Activated CD8-positive, alpha-beta memory T cell treated with anti-CD3 and anti-CD28 coated beads, Interleukin-2, amount 50 U/mL, for 1 hour (primary cell): ENCODE measurements around the gene SIAE.
A peak's percentile ranks its signal among the peaks of the same experiment; 100 is the strongest.

ENCODE experiments used
- DNase-seq: peaks from one replicate; pipeline ENCODE4 v3.0.0-alpha.2; 2020; ENCODE audit errors: extremely low read depth

Gene SIAE

GRCh38 chr11:124673333-124674167 lies at the start of gene SIAE, which contains the start of gene SPA17:
TSS of gene SIAE (minus strand) at chr11:124673739. CDS start at chr11:124673708, 31 bp downstream.
TSS of gene SPA17 (plus strand) at chr11:124673904. CDS start at chr11:124675265, 1,361 bp downstream.
- peak; percentile 68 for DNase-seq

- DNase-seq: no peak
Measured at GRCh38 chr11:124722176-124722575, 48.6 kb upstream of the SIAE start.

- no peak for DNase-seq
Measured at GRCh38 chr11:124719534-124719933, 46.0 kb upstream of the SIAE start.

- no peak for DNase-seq
Measured at GRCh38 chr11:124718801-124719200, 45.3 kb upstream of the SIAE start.

- no peak for DNase-seq
Measured at GRCh38 chr11:124717786-124718651, 44.5 kb upstream of the SIAE start.

GRCh38 chr11:124717421-124717785 lies 43.9 kb upstream of the SIAE start:
- DNase-seq: no peak

GRCh38 chr11:124716591-124716990 lies 43.1 kb upstream of the SIAE start:
- DNase-seq: no peak

GRCh38 chr11:124712392-124712791 lies 38.9 kb upstream of the SIAE start:
- no peak for DNase-seq

GRCh38 chr11:124707829-124708228 lies 34.3 kb upstream of the SIAE start:
- DNase-seq: no peak

GRCh38 chr11:124700028-124700427 lies 26.5 kb upstream of the SIAE start:
- DNase-seq: no peak

- no peak for DNase-seq
Measured at GRCh38 chr11:124699547-124699946, 26.0 kb upstream of the SIAE start.

GRCh38 chr11:124693142-124693541 lies 19.6 kb upstream of the SIAE start:
- no peak for DNase-seq

- DNase-seq: no peak
Measured at GRCh38 chr11:124682443-124682842, 8.9 kb upstream of the SIAE start.

GRCh38 chr11:124681421-124681820 lies 7.9 kb upstream of the SIAE start:
- DNase-seq: no peak

GRCh38 chr11:124678416-124678815 lies 4.9 kb upstream of the SIAE start:
- DNase-seq: no peak

GRCh38 chr11:124676386-124676785 lies 2.8 kb upstream of the SIAE start:
- DNase-seq: no peak

GRCh38 chr11:124674571-124674970 lies 1.0 kb upstream of the SIAE start:
- DNase-seq: no peak

GRCh38 chr11:124674168-124674517 lies 604 bp upstream of the SIAE start:
- no peak for DNase-seq

GRCh38 chr11:124672536-124673215 lies 863 bp downstream of the SIAE start:
- DNase-seq: no peak

- no peak for DNase-seq
Measured at GRCh38 chr11:124670732-124671131, 2.8 kb downstream of the SIAE start.

GRCh38 chr11:124669193-124669592 lies 4.3 kb downstream of the SIAE start:
- DNase-seq: no peak

- no peak for DNase-seq
Measured at GRCh38 chr11:124667601-124668000, 5.9 kb downstream of the SIAE start.
